Panc1 (cell line): Measurements from ENCODE around the gene EOLA1.

Experiments used
- CTCF ChIP-seq: fragments of 450-650 bp; IDR thresholded peaks from 2 replicates; pipeline ENCODE4 v1.5.1; 2017; ENCODE audit warnings: mild to moderate bottlenecking
- POLR2AphosphoS5 ChIP-seq: IDR thresholded peaks from 2 replicates; pipeline ENCODE4 v1.6.1; 2012; ENCODE audit warnings: mild to moderate bottlenecking, low read depth, low read length, moderate library complexity
- REST ChIP-seq, 2 experiments: IDR thresholded peaks; 2 replicates each; pipeline ENCODE4 v1.6.1; 2011 to 2012; ENCODE audit warnings: low read depth in 2 of 2, control low read depth in 1 of 2, low read length in 1 of 2, mild to moderate bottlenecking in 1 of 2, moderate library complexity in 1 of 2; ENCODE audit not compliant: insufficient read depth in 1 of 2
- TCF7L2 ChIP-seq: IDR thresholded peaks from 2 replicates; pipeline ENCODE4 v1.6.1; 2011; ENCODE audit warnings: mild to moderate bottlenecking, low read depth, low read length, inconsistent platforms

GRCh38 chrX:149570668-149571067 is 29.9 kb downstream of the EOLA1 start:
- TF ChIP-seq CTCF (no peak), REST (IDR thresholded peaks at IDR 0.05; ENCODE audit: insufficient read depth in 1 of 2, low read depth in 2 of 2, low read length in 1 of 2) (no peak), POLR2AphosphoS5 (no peak), TCF7L2 (no peak)
